ENCODE data around the gene LENG9. TPM values are rescaled to one million over a fixed set of nuclear protein-coding genes. Genes with fewer than 3 reads are reported as not detected.
A peak's percentile ranks its signal among the peaks of the same experiment; 100 is the strongest.
"Not testable (repeated sequence)": the region's sequence is repeated elsewhere in the genome, so short reads cannot be mapped to it uniquely, and the experiment has no call there.

LENG9 gene
- total RNA-seq, 1 donor from 2014 or later: 2.2 TPM

- no peak for ATAC-seq
- no peak for DNase-seq (ENCODE audit: low spot score)
These were observed 16.5 kb upstream of the LENG9 start for GRCh38 chr19:54480051-54480450.

GRCh38 chr19:54478677-54479266, 15.2 kb upstream of the LENG9 start:
- DNase-seq (ENCODE audit: low spot score) (no peak), ATAC-seq (peak; percentile 69)

GRCh38 chr19:54477650-54478049, 14.1 kb upstream of the LENG9 start:
- peak; percentile 30 for ATAC-seq
- DNase-seq (ENCODE audit: low spot score): no peak

- no peak for DNase-seq (ENCODE audit: low spot score)
These were observed 12.1 kb upstream of the LENG9 start for GRCh38 chr19:54475706-54476105.

GRCh38 chr19:54473892-54474372, 10.4 kb upstream of the LENG9 start:
- ATAC-seq: no peak

More at GRCh38 chr19:54475706-54476105, 12.1 kb upstream of the LENG9 start:
- no peak for ATAC-seq

GRCh38 chr19:54473071-54473891, 9.7 kb upstream of the LENG9 start, which contains the start of gene CDC42EP5:
Gene CDC42EP5, minus strand, starts transcription at chr19:54473296. Its CDS starts 7,749 bp downstream, at chr19:54465547.
- no peak for DNase-seq (ENCODE audit: low spot score)

More at GRCh38 chr19:54473892-54474372, 10.4 kb upstream of the LENG9 start:
- no peak for DNase-seq (ENCODE audit: low spot score)

GRCh38 chr19:54470991-54471782, 7.6 kb upstream of the LENG9 start:
- peak; percentile 10 for ATAC-seq
- DNase-seq (ENCODE audit: low spot score): no peak

More at GRCh38 chr19:54473071-54473891, 9.7 kb upstream of the LENG9 start, which contains the start of gene CDC42EP5:
- peak; percentile 76 for ATAC-seq

- DNase-seq (ENCODE audit: low spot score) (no peak), ATAC-seq (no peak)
These were observed 6.8 kb upstream of the LENG9 start for GRCh38 chr19:54470276-54470887.

- ATAC-seq (no peak), DNase-seq (ENCODE audit: low spot score) (no peak)
These were observed 5.9 kb upstream of the LENG9 start for GRCh38 chr19:54469496-54469934.

- not testable (repeated sequence) for ATAC-seq; DNase-seq (ENCODE audit: low spot score)
These were observed 2.5 kb upstream of the LENG9 start for GRCh38 chr19:54466110-54466480.

GRCh38 chr19:54465426-54466109, 2.0 kb upstream of the LENG9 start:
- ATAC-seq: no peak

GRCh38 chr19:54464630-54465425, 1.2 kb upstream of the LENG9 start:
- DNase-seq (ENCODE audit: low spot score) (peak; percentile 93), ATAC-seq (peak; percentile 66)

More at GRCh38 chr19:54465426-54466109, 2.0 kb upstream of the LENG9 start:
- DNase-seq (ENCODE audit: low spot score): no peak

GRCh38 chr19:54464044-54464629, 559 bp upstream of the LENG9 start:
- DNase-seq (ENCODE audit: low spot score): peak; percentile 95
- peak; percentile 69 for ATAC-seq

- ATAC-seq (peak; percentile 38), DNase-seq (ENCODE audit: low spot score) (peak; percentile 82)
These were observed 685 bp downstream of the LENG9 start for GRCh38 chr19:54462655-54463530.

- DNase-seq (ENCODE audit: low spot score) (no peak), ATAC-seq (no peak)
These were observed 1.4 kb downstream of the LENG9 start for GRCh38 chr19:54462047-54462654.

GRCh38 chr19:54461613-54462012, 2.0 kb downstream of the LENG9 start:
- DNase-seq (ENCODE audit: low spot score) (no peak), ATAC-seq (no peak)

GRCh38 chr19:54461210-54461609, 2.4 kb downstream of the LENG9 start:
- ATAC-seq (no peak), DNase-seq (ENCODE audit: low spot score) (no peak)

All from left lobe of liver (tissue), 2 donors.